GM15510 (cell line): ENCODE measurements around the gene ALCAM.

ENCODE experiments used
- POLR2A ChIP-seq: IDR thresholded peaks from 3 replicates; pipeline ENCODE4 v1.6.1; 2011; ENCODE audit warnings: borderline replicate concordance; ENCODE audit not compliant: insufficient read length; ENCODE audit errors: extremely low read depth

ALCAM gene

GRCh38 chr3:105399611-105400010 is 32.9 kb downstream of the ALCAM start:
- no peak for TF ChIP-seq POLR2A

DNA sequence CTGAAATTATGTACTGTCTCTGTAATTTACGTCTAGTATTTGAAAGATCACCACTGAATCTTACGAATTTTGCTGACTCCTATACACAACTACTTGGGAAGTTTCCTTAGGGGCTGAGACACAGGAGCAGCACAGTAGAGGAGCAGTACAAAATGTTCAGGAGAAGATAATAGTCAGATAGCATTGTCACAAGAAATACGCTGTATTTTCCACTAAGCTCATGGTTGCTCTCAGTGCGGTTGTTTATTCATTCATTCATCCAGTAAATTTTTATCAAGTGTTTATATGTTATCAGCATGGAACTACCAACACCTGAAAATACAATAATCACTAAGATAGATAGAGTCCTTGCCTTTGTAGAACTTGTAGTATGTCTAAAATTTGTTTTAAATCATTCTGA is 34.5 kb downstream of the ALCAM start:
- no peak for TF ChIP-seq POLR2A

GRCh38 chr3:105401691-105402149 is 35.0 kb downstream of the ALCAM start:
- no peak for TF ChIP-seq POLR2A

DNA sequence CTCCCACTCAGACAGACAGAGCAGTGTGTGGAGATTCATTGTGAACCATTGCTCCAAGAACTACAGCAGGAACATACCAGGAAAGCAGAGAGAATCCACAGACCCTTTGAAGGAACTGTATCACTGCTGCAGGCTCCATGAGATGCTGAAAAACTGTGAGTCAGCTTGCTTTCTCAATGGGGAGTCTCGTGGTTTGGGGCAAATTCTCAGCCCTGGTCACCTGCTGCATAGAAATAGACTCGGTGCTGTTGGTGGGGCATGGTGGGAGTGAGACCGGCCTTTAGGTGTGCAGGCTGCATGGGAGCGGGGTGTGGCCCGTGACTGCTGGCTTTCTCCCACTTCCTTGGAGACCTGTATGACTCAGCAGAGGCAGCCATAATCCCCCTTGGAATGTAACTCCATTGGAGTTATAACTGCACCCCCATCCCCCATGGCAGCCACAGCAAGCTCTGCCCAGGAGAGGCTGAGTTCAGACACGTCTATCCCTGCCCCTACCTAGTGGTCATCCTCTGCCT is 35.6 kb downstream of the ALCAM start:
- no peak for TF ChIP-seq POLR2A

- TF ChIP-seq POLR2A: no peak
These were observed 39.6 kb downstream of the ALCAM start for GRCh38 chr3:105406268-105406667.

DNA sequence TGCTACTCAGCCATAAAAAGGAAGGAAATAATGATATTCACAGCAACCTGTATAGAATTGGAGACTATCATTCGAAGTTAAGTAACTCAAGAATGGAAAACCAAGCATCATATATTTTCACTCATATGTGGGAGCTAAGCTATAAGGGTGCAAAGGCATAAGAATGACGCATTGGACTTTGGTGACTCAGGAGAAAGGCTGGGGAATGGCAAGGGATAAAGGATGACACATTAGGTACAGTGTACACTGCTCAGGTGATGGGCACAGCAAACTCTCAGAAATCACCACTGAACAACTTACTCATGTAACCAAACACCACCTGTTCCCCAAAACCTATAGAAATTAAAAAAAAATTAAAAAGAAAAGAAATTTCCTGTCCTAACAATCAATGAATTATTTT is 42.7 kb downstream of the ALCAM start:
- no peak for TF ChIP-seq POLR2A

GRCh38 chr3:105413343-105413887 is 46.7 kb downstream of the ALCAM start:
- no peak for TF ChIP-seq POLR2A

GRCh38 chr3:105414841-105415240 is 48.1 kb downstream of the ALCAM start:
- no peak for TF ChIP-seq POLR2A

- TF ChIP-seq POLR2A: no peak
These were observed 49.2 kb downstream of the ALCAM start for GRCh38 chr3:105415951-105416350.

- TF ChIP-seq POLR2A: no peak
These were observed 51.0 kb downstream of the ALCAM start for GRCh38 chr3:105417525-105418289.

- TF ChIP-seq POLR2A: no peak
These were observed 55.9 kb downstream of the ALCAM start for GRCh38 chr3:105422645-105423044.

DNA sequence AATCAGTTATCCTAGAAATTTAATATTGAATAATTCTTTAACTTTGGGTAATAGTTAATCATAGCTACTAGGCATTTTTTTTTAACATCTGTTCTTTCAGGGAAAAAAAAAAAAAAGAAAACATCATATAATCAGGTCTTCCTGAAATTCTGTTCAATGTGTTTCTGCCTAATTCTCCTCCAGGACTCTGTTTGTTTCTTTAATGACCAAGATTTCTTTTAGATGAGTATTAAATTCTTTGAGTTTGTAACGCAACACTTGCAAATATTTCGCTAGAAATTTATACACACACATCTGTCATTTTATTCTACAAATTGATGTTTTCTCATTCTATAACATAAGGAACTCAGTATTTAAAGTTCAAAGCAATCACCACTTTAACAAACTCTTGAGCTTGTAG is 56.7 kb downstream of the ALCAM start:
- no peak for TF ChIP-seq POLR2A

DNA sequence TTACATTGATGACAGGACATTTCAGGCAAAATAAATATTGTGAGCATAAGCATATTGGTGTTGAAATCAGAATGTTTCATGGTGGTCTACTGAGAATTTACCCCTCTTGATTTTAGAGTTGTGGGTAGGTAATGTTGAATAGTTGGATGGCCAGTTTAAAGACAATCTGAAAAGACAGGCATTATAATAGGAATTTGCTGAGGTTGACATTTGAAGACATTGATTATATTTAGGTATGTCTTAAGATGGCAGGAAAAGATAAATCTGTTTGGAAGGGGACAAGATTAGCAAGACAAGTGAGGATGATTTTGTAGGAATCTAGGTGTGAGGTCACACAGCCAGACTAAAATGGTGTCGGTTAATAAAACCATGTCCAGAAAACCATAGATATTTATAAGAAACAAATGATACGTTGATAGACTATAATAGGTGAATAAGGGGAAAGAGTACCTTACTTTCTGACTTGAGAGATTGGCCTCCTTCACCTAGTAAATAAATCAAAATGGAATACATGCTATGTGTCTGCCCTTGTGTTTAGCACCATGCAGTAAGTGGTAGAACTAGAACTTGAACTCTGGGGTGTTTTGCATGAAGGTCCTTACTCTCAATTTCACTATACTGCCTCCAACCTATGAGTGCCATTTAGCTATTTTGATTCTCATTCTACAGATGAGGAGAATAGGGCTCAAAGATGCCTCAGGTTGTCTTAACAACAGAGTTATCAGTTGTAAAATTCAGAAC is 57.9 kb downstream of the ALCAM start:
- no peak for TF ChIP-seq POLR2A

GRCh38 chr3:105425153-105425502 is 58.4 kb downstream of the ALCAM start:
- TF ChIP-seq POLR2A: no peak

DNA sequence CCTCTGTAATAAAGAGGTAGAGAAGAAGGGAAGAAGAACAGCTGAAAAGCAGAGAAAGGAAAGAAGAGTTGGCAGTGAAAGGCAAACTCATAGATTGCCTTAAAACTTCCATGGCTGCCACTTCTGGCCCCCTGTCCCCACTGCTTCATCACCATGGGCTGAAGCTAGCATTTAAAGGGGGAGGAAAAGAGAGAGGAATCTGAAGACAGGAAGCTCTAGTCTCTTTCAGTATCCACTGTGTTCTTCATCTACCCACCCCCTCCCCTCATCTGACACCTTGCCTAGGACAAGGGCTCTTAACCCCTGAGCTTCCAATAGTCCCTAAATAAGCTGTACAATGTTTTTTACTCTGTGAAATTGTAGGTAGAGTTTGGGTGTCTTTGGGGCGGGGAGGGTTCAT is 60.6 kb downstream of the ALCAM start:
- no peak for TF ChIP-seq POLR2A
